Measurements from ENCODE around the gene ARL8B. TPM values are rescaled to one million over a fixed set of nuclear protein-coding genes. Genes with fewer than 3 reads are reported as not detected.

ARL8B gene
- total RNA-seq, 1 experiment from 2014 or later = 29.0 TPM

GRCh38 chr3:5220667-5221431, 98.8 kb downstream of the ARL8B start:
- H2BK15ac ChIP-seq (ENCODE audit: low read depth, low read length) = no peak overlapping the region
- H4K20me1 ChIP-seq (ENCODE audit: control insufficient read depth, insufficient read depth, insufficient read length) = no peaks in the 10 kb centered on the region
- DNase-seq = no peak
- no peak overlapping the region for H2BK120ac ChIP-seq (ENCODE audit: low read depth, low read length, poor library complexity, severe bottlenecking)
- H2AK5ac ChIP-seq (ENCODE audit: insufficient read length, low read length) = no peak overlapping the region
- H3K14ac ChIP-seq (ENCODE audit: insufficient read depth, low read length) = no peak overlapping the region
- Mint-ChIP-seq H3K27ac (peak overlapping the region in 1 of 3 experiments; percentile 84; a peak in 2 of 7 replicates), H3K4me1 (peaks cover 33 to 45% of the 10 kb centered on the region in 2 experiments), H3K36me3 (ENCODE audit: insufficient read depth in 1 of 3, low read depth in 3 of 3) (peaks cover 10 to 14% (median 14%) of the 10 kb centered on the region in 3 experiments; a peak in 6 of 7 replicates), H3K4me3 (no peak overlapping the region), H3K9me3 (no peaks in the 10 kb centered on the region), H3K27me3 (ENCODE audit: low read depth) (no peaks in the 10 kb centered on the region)
- no CpG with 5 or more reads among the region's 11 CpGs for WGBS (ENCODE audit: extremely low coverage, insufficient read length, low lambda C conversion rate)
- no peak overlapping the region for H3K27ac ChIP-seq (ENCODE audit: insufficient read length, low read depth, low read length)
- no peak overlapping the region for H2AFZ ChIP-seq (ENCODE audit: low read length)
- TF ChIP-seq CTCF (conservative IDR thresholded peaks at IDR 0.05) = no peak
- no peaks in the 10 kb centered on the region for H3K79me2 ChIP-seq (ENCODE audit: insufficient read depth, low read length)
- no peaks in the 10 kb centered on the region; the same call in 1 of the 2 replicates for H3K4me1 ChIP-seq (ENCODE audit: insufficient read depth, low read length)
- H2BK20ac ChIP-seq (ENCODE audit: low read depth, low read length, poor library complexity, severe bottlenecking) = no peak overlapping the region
- no peak overlapping the region for H3T11ph ChIP-seq (ENCODE audit: low read length)
- no peak overlapping the region for H3K23ac ChIP-seq (ENCODE audit: insufficient read length, low read depth, low read length)
- no peak overlapping the region for H3K18ac ChIP-seq (ENCODE audit: insufficient read length, low read depth, low read length)
- H2BK5ac ChIP-seq (ENCODE audit: insufficient read length, low read length) = no peak overlapping the region
- H3K56ac ChIP-seq (ENCODE audit: insufficient read length, low read depth, low read length) = no peak overlapping the region
- no peak overlapping the region for H3K4me2 ChIP-seq (ENCODE audit: insufficient read depth, insufficient read length, low read length)
- H3K23me2 ChIP-seq (ENCODE audit: insufficient read length, low read depth, low read length, poor library complexity, severe bottlenecking) = no peaks in the 10 kb centered on the region
- no peak overlapping the region for H4K91ac ChIP-seq (ENCODE audit: insufficient read length, low read depth, low read length)
- H3K79me1 ChIP-seq (ENCODE audit: insufficient read depth, low read depth, low read length, poor library complexity, severe bottlenecking) = no peaks in the 10 kb centered on the region
- no peaks in the 10 kb centered on the region for H3K27me3 ChIP-seq (ENCODE audit: insufficient read depth, low read length)
- H4K5ac ChIP-seq (ENCODE audit: insufficient read length, low read depth, low read length) = no peak overlapping the region
- H2BK12ac ChIP-seq (ENCODE audit: insufficient read length, low read depth, low read length) = no peak overlapping the region
- no peak overlapping the region for H4K8ac ChIP-seq (replicated peaks; ENCODE audit: insufficient read length, low read depth, low read length)
- H3K9ac ChIP-seq (ENCODE audit: extremely low read depth, insufficient read length, low read length) = no peak overlapping the region
- no peaks in the 10 kb centered on the region for H3K9me3 ChIP-seq (ENCODE audit: control insufficient read depth, low read depth, low read length)
- no peak overlapping the region for H3K4ac ChIP-seq (ENCODE audit: low read depth, low read length)
